Spleen (tissue), 7 donors: ENCODE data around the gene CAMK1D.

Experiments used
- CTCF ChIP-seq, 11 experiments: fragments of 200-600 bp in 7 of 11; fragments of 450-650 bp in 4 of 11; sonication (generic) in 4 of 11; IDR thresholded peaks in 8 of 11; conservative IDR thresholded peaks in 3 of 11; 1 replicate in 7 of 11; 2 replicates in 4 of 11; pipeline versions ENCODE4 v1.4.0 to v1.8.0; 2016 to 2021; ENCODE audit warnings: antibody characterized with exemption in 11 of 11, inconsistent platforms in 4 of 11, mild to moderate bottlenecking in 1 of 11
- POLR2A ChIP-seq, 3 donors: fragments of 450-650 bp; IDR thresholded peaks; one replicate each; pipeline ENCODE4 v1.5.1; 2017; ENCODE audit warnings: antibody characterized with exemption in 3 of 3, mild to moderate bottlenecking in 1 of 3
- donor health status: DM: no; HTN: no; CAD: no; lungs with moderate emphysema.
- donor health status: DM: no; HTN: no; CAD: no.
- donor health status: DM: no; HTN: no; CAD: no.

- TF ChIP-seq POLR2A (IDR thresholded peaks at IDR 0.05) (no peak), CTCF (IDR thresholded peaks at IDR 0.05 in 8 of 11, conservative IDR thresholded peaks at IDR 0.05 in 3 of 11) (no peak)
Observed at GRCh38 chr10:12390733-12391132, 41.4 kb downstream of the CAMK1D start.
